GM18951 (cell line): ENCODE measurements around the gene CBX2.

ENCODE experiments used
- POLR2A ChIP-seq: IDR thresholded peaks from 4 replicates; pipeline ENCODE4 v1.6.1; 2011; ENCODE audit warnings: mild to moderate bottlenecking; ENCODE audit not compliant: insufficient read length, insufficient read depth; ENCODE audit errors: extremely low read depth
- in situ Hi-C: fragments of 300-500 bp; cut with MboI; formaldehyde crosslinking; loops from one replicate; pipeline ENCODE4 v1.12.0; 2022; ENCODE audit warnings: low sequenced_read_pairs, mixed read lengths, inconsistent platforms; ENCODE audit not compliant: unreplicated experiment

Gene CBX2

GRCh38 chr17:79835953-79836509, 58.1 kb downstream of the CBX2 start:
- in situ Hi-C loops: no loop called here
- no peak for TF ChIP-seq POLR2A

- no peak for TF ChIP-seq POLR2A
- in situ Hi-C loops: no loop called here
These were observed 58.6 kb downstream of the CBX2 start for GRCh38 chr17:79836510-79836971.

DNA sequence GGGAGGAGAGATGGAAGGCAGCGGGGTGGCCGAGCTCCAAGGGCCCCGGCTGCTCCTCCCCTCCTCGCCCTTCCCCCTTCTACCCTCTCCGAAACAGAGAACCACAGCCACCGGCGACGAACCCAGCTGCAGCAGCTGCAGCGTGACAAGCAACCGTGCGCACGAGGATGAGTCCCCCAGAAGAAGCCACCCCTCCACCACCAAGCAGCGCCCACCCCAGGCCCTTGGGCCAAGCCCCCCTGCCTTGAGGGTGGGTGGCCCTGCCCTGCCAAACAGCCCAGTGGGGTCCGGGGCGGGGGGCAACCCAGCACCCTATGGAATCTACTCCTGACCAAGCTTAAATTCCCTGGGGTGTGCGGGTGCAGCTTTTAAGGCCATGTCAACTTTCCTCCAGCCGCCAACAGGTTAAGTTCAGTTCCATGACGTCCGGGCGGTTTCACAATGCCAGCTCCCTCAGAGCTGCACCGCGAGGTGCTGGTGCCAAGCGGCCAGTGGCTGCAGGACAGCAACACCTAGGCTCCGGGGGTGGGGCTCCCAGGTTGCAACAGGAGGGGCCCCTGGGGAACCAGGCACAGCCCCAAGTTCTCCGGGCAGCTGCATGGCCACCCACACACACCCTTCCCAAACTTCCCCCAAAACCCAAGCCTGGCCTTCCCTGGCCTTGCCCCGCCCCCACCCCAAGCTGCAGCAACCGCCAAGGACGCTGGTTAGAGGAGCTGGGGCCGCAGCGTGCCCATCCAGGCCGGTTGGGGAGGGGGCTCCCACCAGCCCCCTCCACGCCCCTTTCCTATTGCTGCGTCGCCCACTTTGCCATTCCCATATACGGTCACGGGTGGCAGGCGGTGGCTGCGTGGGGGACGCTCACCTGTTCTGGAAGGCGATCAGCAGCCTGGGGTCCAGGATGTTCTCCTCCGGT, 59.3 kb downstream of the CBX2 start:
- TF ChIP-seq POLR2A: no peak
- in situ Hi-C loops: no loop called here
